Stimulated activated CD4-positive, alpha-beta T cell treated with anti-CD3 and anti-CD28 coated beads, Interleukin-15, amount 100 ng/mL, for 48 hours (primary cell): ENCODE measurements around the gene CLEC2L.

ENCODE experiments used
- DNase-seq, 2 donors: peaks; one replicate each; pipeline ENCODE4 v3.0.0-alpha.2; 2020; ENCODE audit warnings: low read depth in 2 of 2

CLEC2L gene

GRCh38 chr7:139523199-139523941 is at the start of gene CLEC2L:
Gene CLEC2L (plus strand): TSS chr7:139523685. CDS start chr7:139523928, 243 bp downstream.
- no peak for DNase-seq

GRCh38 chr7:139476139-139476538 is 47.3 kb upstream of the CLEC2L start:
- DNase-seq, result no peak

- no peak for DNase-seq
These were observed 46.6 kb upstream of the CLEC2L start for GRCh38 chr7:139476891-139477290.

- DNase-seq, result no peak
These were observed 43.9 kb upstream of the CLEC2L start for GRCh38 chr7:139479620-139480019.

GRCh38 chr7:139481364-139481763 is 42.1 kb upstream of the CLEC2L start:
- no peak for DNase-seq

GRCh38 chr7:139482122-139482521 is 41.4 kb upstream of the CLEC2L start:
- no peak for DNase-seq

GRCh38 chr7:139482662-139483466 is 40.6 kb upstream of the CLEC2L start:
- DNase-seq, result no peak

- no peak for DNase-seq
These were observed 36.0 kb upstream of the CLEC2L start for GRCh38 chr7:139487366-139488080.

GRCh38 chr7:139488810-139489209 is 34.7 kb upstream of the CLEC2L start:
- DNase-seq, result no peak

GRCh38 chr7:139490130-139490529 is 33.4 kb upstream of the CLEC2L start:
- no peak for DNase-seq

GRCh38 chr7:139492293-139492692 is 31.2 kb upstream of the CLEC2L start:
- no peak for DNase-seq

GRCh38 chr7:139494835-139495579 is 28.5 kb upstream of the CLEC2L start:
- DNase-seq, result peak in 1 of 2 donors; percentile 12

GRCh38 chr7:139495580-139496125 is 27.8 kb upstream of the CLEC2L start:
- no peak for DNase-seq

GRCh38 chr7:139496528-139496927 is 27.0 kb upstream of the CLEC2L start:
- no peak for DNase-seq

GRCh38 chr7:139500770-139501138 is 22.7 kb upstream of the CLEC2L start:
- no peak for DNase-seq

GRCh38 chr7:139502226-139502625 is 21.3 kb upstream of the CLEC2L start:
- DNase-seq, result no peak

- DNase-seq, result no peak
These were observed 17.9 kb upstream of the CLEC2L start for GRCh38 chr7:139505563-139505962.

- no peak for DNase-seq
These were observed 13.9 kb upstream of the CLEC2L start for GRCh38 chr7:139509535-139509934.

- DNase-seq, result no peak
These were observed 12.2 kb upstream of the CLEC2L start for GRCh38 chr7:139511315-139511714.

- no peak for DNase-seq
These were observed 8.2 kb upstream of the CLEC2L start for GRCh38 chr7:139515266-139515665.

- no peak for DNase-seq
These were observed 2.0 kb upstream of the CLEC2L start for GRCh38 chr7:139521439-139521838.

- DNase-seq, result no peak
These were observed 671 bp upstream of the CLEC2L start for GRCh38 chr7:139522830-139523198.
